ENCODE measurements around the gene CREB1. TPM values are rescaled to one million over a fixed set of nuclear protein-coding genes. Genes with fewer than 3 reads are reported as not detected.

Gene CREB1
- total and polyA plus RNA-seq, 12 donors = 4.6 to 62.2 (median 45.7) TPM

- H3K36me3 ChIP-seq = peaks cover 0 to 9% (median 0%) of the 10 kb centered on the region in 9 donors
- no peak for DNase-seq
- peak overlapping the region in 9 of 10 donors; percentile 11 to 98 (median 95) for H3K27ac ChIP-seq
- no peak for TF ChIP-seq CTCF (IDR thresholded peaks at IDR 0.05)
- no peak for ATAC-seq
- no peaks in the 10 kb centered on the region for H3K9me3 ChIP-seq
- intact Hi-C loops (cut with DNase I) = loop anchor here in 5 of 10 donors (1.0 to 10.0 kb wide), 6 partner anchors 44 to 181 kb away; partner anchors contain the start of genes CCNYL1 (in 2 of the 5) and METTL21A (in 2 of the 5)
- 59 to 63% methylated on average over 2 of the region's 2 CpGs for WGBS, 2 donors
- peaks cover 10 to 73% (median 56%) of the 10 kb centered on the region in 9 donors for H3K4me1 ChIP-seq
- H3K27me3 ChIP-seq = no peaks in the 10 kb centered on the region
- no peak overlapping the region for H3K4me3 ChIP-seq
Observed at GRCh38 chr2:207533461-207534008, 3.8 kb downstream of the CREB1 start.

GRCh38 chr2:207534417-207534816 is 4.7 kb downstream of the CREB1 start:
- ATAC-seq (no peak), DNase-seq (no peak)
- intact Hi-C loops (cut with DNase I) = loop anchor here in 4 of 10 donors (5.0 to 10.0 kb wide), 5 partner anchors 43 to 180 kb away; partner anchors contain the start of genes METTL21A (in 2 of the 4) and CCNYL1 (in 1 of the 4)
- peak overlapping the region in 8 of 10 donors; percentile 15 to 98 (median 95) for H3K27ac ChIP-seq
- H3K36me3 ChIP-seq = peaks cover 0 to 13% (median 0%) of the 10 kb centered on the region in 9 donors
- 77 to 84% methylated on average over 3 of the region's 3 CpGs for WGBS, 2 donors
- TF ChIP-seq CTCF (IDR thresholded peaks at IDR 0.05) = no peak
- peaks cover 10 to 76% (median 53%) of the 10 kb centered on the region in 9 donors for H3K4me1 ChIP-seq
- H3K27me3 ChIP-seq = no peaks in the 10 kb centered on the region
- H3K4me3 ChIP-seq = no peak overlapping the region
- H3K9me3 ChIP-seq = no peaks in the 10 kb centered on the region

GRCh38 chr2:207539470-207539869 is 9.7 kb downstream of the CREB1 start:
- Histone ChIP-seq H3K36me3 (peaks cover 0 to 19% (median 0%) of the 10 kb centered on the region in 9 donors), H3K27me3 (no peaks in the 10 kb centered on the region), H3K4me3 (no peak overlapping the region), H3K9me3 (no peaks in the 10 kb centered on the region), H3K4me1 (peaks cover 3 to 59% (median 31%) of the 10 kb centered on the region in 9 donors), H3K27ac (no peak overlapping the region)
- DNase-seq = no peak
- TF ChIP-seq CTCF (IDR thresholded peaks at IDR 0.05) = no peak
- no peak for ATAC-seq
- WGBS, 2 donors = 91 to 97% methylated on average over 2 of the region's 2 CpGs
- intact Hi-C loops (cut with DNase I) = loop anchor here in 3 of 10 donors (10.0 kb wide), 2 partner anchors 85 to 175 kb away; partner anchors contain the start of genes METTL21A (in 2 of the 3) and CCNYL1 (in 1 of the 3)

DNA sequence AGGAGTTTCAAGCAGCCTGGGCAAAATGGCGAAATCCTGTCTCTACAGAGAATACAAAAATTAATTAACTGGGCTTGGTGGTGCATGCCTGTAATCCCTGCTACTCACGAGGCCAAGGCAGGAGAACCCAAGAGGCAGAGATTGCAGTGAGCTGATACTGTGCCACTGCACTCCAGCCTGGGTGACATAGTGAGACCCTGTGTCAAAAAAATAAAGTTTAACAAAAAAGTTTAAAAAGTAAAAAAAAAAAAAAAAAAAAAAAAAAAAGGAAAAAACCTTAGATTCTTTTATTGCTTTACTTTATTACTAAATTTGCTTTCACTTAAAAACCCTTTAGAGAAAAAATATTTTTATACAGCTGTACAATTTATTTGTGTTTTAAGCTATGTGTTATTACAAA is 10.7 kb downstream of the CREB1 start:
- Histone ChIP-seq H3K4me3 (no peak overlapping the region), H3K4me1 (peaks cover 0 to 49% (median 21%) of the 10 kb centered on the region in 9 donors), H3K9me3 (no peaks in the 10 kb centered on the region), H3K27ac (no peak overlapping the region), H3K36me3 (peaks cover 0 to 19% (median 0%) of the 10 kb centered on the region in 9 donors), H3K27me3 (no peaks in the 10 kb centered on the region)
- ATAC-seq (peak in 1 of 8 donors; percentile 23), DNase-seq (no peak)
- intact Hi-C loops (cut with DNase I) = no loop called here
- WGBS, 2 donors = 83 to 87% methylated on average over 2 of the region's 2 CpGs
- TF ChIP-seq CTCF (IDR thresholded peaks at IDR 0.05) = no peak
